Nephron (organoid): ENCODE measurements around the gene VSIG10L.

Source experiments
- H3K27ac Mint-ChIP-seq, 3 experiments: 2 replicates each; pipeline ENCODE4 v1.8.0; 2020; ENCODE audit warnings: mixed read lengths in 3 of 3, mild to moderate bottlenecking in 2 of 3, moderate library complexity in 1 of 3
- H3K27me3 Mint-ChIP-seq: 2 replicates; pipeline ENCODE4 v1.8.0; 2021; ENCODE audit warnings: low read depth, mild to moderate bottlenecking, moderate library complexity, mixed read lengths
- H3K36me3 Mint-ChIP-seq: 2 replicates; pipeline ENCODE4 v1.8.0; 2020; ENCODE audit warnings: low read depth, mixed read lengths
- H3K4me1 Mint-ChIP-seq: 2 replicates; pipeline ENCODE4 v1.8.0; 2020; ENCODE audit warnings: mixed read lengths
- H3K4me3 Mint-ChIP-seq, 3 experiments: 2 replicates each; pipeline ENCODE4 v1.8.0; 2020; ENCODE audit warnings: mild to moderate bottlenecking in 3 of 3, mixed read lengths in 3 of 3, moderate library complexity in 2 of 3
- H3K9me3 Mint-ChIP-seq: 2 replicates; pipeline ENCODE4 v1.8.0; 2020; ENCODE audit warnings: mixed read lengths
- TF ChIP-seq, protein P1 (sequence below), 3 experiments: fragments of 200-600 bp; sonication (generic); IDR thresholded peaks; one replicate each; pipeline ENCODE4 v1.5.0; 2021; ENCODE audit warnings: antibody characterized with exemption in 3 of 3; ENCODE audit not compliant: unreplicated experiment in 3 of 3

VSIG10L gene

DNA sequence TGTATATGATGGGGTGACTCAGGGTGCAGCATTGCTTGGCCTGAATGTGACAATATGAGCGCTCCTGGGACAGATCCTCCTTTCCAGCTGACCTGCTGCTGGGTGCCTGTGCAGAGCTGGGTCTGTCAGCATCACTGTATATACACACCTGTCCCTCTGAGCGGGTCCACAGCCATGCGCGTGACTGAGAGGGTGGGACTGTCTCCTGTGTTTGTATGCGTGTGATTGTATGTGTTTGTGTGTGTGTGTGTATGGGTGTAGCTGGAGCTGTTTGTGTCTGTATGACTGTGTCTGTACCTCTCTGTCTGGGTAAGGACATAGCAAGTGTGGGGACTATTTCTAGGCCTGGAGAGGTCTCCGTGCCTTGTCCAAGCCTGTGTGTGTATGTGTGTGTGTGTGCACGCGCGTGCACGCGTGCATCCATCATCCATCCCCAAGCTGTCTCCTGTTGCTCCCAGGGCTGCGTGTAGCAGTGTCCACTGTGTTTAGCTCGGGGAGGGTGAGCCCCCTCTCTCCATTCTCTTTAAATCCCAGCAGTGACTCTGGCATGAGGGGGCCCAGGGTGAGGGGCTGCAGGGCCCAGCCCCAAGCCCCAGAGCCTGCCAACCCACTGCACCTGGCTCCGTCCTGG, 22.2 kb downstream of the VSIG10L start:
- peaks cover 22% of the 10 kb centered on the region for H3K4me1 Mint-ChIP-seq
- peaks cover 17% of the 10 kb centered on the region for H3K27me3 Mint-ChIP-seq
- no peak overlapping the region for H3K4me3 Mint-ChIP-seq
- TF ChIP-seq, protein P1, sequence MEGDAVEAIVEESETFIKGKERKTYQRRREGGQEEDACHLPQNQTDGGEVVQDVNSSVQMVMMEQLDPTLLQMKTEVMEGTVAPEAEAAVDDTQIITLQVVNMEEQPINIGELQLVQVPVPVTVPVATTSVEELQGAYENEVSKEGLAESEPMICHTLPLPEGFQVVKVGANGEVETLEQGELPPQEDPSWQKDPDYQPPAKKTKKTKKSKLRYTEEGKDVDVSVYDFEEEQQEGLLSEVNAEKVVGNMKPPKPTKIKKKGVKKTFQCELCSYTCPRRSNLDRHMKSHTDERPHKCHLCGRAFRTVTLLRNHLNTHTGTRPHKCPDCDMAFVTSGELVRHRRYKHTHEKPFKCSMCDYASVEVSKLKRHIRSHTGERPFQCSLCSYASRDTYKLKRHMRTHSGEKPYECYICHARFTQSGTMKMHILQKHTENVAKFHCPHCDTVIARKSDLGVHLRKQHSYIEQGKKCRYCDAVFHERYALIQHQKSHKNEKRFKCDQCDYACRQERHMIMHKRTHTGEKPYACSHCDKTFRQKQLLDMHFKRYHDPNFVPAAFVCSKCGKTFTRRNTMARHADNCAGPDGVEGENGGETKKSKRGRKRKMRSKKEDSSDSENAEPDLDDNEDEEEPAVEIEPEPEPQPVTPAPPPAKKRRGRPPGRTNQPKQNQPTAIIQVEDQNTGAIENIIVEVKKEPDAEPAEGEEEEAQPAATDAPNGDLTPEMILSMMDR (IDR thresholded peaks at IDR 0.05; ENCODE audit: unreplicated experiment in 3 of 3), result no peak
- peaks cover 6% of the 10 kb centered on the region for H3K36me3 Mint-ChIP-seq
- H3K9me3 Mint-ChIP-seq, result peaks cover 7% of the 10 kb centered on the region
- peak overlapping the region in 2 of 3 experiments; percentile 9 to 77 for H3K27ac Mint-ChIP-seq

DNA sequence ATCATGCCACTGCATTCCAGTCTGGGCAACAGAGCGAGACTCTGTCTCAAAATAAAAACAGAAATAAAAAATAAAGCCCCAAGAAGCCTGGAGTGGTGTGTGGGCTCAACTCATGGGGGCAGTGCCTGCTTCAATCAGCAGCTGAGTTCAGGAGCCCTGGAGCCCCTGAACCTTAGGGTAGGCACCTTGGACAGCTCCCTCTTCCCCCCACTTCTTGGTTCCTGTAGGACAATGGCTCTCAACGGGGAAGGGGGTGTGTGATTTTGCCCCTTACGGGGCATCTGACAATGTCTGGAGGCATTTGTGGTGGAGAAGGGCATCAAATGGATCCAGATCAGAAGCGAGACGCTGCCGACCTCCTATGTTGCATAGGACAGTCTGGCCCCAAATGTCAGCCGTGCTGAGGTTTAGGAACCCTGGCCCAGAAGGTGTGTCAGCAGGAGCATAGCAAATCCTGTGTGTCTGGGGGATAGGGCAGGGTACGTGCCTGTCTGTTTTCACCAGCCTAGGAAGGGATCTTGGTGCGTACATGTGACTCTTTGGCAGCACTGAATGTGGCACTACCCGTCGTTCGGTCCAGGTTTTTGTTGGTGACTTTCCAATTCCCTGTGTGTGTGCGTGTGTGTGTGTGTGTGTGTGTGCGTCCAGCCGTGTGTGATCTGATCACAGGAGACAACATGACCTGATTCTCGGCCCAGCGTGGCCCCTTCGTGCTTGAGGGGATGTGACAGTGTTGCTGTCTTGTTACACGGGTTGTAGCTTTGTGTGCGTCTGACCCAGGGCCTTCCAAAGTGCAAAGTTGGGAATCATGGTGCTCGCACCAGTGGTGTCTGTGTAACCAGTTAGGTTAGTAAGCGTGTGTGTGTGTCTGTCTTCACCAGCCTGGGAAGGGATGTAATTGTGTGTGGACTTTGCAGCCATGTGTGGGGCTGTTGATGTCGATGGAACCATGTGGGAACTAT, 23.0 kb downstream of the VSIG10L start:
- TF ChIP-seq, protein P1 (IDR thresholded peaks at IDR 0.05; ENCODE audit: unreplicated experiment in 3 of 3), result no peak
- H3K27ac Mint-ChIP-seq, result peak overlapping the region; percentile 19 to 77 (median 23)
- peaks cover 22% of the 10 kb centered on the region for H3K4me1 Mint-ChIP-seq
- H3K36me3 Mint-ChIP-seq, result peaks cover 4% of the 10 kb centered on the region
- H3K9me3 Mint-ChIP-seq, result peaks cover 11% of the 10 kb centered on the region
- peaks cover 24% of the 10 kb centered on the region for H3K27me3 Mint-ChIP-seq
- no peak overlapping the region for H3K4me3 Mint-ChIP-seq

DNA sequence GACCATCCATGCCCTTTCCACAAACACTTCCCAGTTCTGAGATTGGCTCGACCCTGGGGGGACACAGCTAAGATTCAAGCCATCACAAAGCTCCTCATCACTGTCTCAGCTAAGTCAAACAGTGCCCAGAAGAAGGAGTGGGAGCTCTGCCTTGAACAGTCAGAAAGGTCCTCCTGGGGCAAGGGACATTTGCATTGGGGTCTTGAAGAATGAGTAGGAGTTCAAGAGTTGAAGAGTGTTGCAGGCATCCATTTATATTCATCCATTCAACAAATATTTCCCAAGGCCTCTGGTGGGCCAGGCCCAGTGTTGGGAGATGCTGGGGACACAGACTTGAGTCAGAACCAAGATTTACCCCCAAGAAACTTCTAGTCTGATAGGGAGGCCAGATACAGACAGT, 24.0 kb downstream of the VSIG10L start:
- H3K4me1 Mint-ChIP-seq, result peaks cover 28% of the 10 kb centered on the region
- H3K36me3 Mint-ChIP-seq, result peaks cover 4% of the 10 kb centered on the region
- peaks cover 11% of the 10 kb centered on the region for H3K9me3 Mint-ChIP-seq
- no peak overlapping the region for H3K4me3 Mint-ChIP-seq
- H3K27ac Mint-ChIP-seq, result no peak overlapping the region
- peaks cover 30% of the 10 kb centered on the region for H3K27me3 Mint-ChIP-seq
- TF ChIP-seq, protein P1 (IDR thresholded peaks at IDR 0.05; ENCODE audit: unreplicated experiment in 3 of 3), result no peak

DNA sequence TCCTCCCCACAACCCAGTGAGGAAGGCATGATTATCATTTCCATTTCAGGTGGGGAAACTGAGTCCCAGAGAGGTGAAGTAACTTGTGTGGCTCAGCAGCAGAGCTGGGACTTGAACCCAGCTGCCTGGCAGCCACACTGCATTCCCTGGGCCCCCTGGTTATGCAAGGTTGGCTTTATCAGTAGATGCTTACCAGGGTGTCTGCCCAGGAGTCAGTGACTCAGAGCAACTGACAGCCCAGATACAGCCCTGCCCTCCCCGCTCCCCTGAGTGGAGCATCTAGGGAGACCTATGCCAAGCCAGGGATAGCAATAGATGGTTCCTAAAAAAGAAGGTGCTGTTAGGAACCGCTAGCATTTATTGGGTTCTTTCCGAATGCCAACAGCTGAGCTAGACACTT, 24.6 kb downstream of the VSIG10L start:
- Mint-ChIP-seq H3K27ac (no peak overlapping the region), H3K27me3 (peaks cover 35% of the 10 kb centered on the region), H3K36me3 (peaks cover 4% of the 10 kb centered on the region), H3K4me1 (peaks cover 30% of the 10 kb centered on the region), H3K4me3 (no peak overlapping the region), H3K9me3 (peaks cover 11% of the 10 kb centered on the region)
- TF ChIP-seq, protein P1 (IDR thresholded peaks at IDR 0.05; ENCODE audit: unreplicated experiment in 3 of 3), result no peak

DNA sequence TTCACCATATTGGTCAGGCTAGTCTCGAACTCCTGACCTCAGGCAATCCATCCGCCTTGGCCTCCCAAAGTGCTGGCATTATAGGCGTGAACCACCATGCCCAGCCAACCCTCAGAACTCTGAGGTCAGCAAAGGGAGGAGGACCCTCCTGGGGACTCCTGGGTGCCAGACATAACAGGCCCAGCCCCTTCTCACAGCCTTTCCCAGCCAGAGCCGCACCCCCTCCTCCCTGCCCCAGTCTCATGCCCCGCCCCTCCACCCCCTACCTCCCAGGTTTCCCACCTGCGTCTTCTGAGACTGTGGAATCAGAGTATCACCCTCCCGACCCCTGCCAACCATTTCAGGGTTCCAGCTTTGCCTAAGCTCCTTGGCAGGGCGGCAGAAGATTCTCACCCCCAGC, 25.3 kb downstream of the VSIG10L start:
- H3K4me3 Mint-ChIP-seq, result no peak overlapping the region
- H3K36me3 Mint-ChIP-seq, result peaks cover 4% of the 10 kb centered on the region
- H3K27ac Mint-ChIP-seq, result no peak overlapping the region
- H3K9me3 Mint-ChIP-seq, result peaks cover 11% of the 10 kb centered on the region
- H3K27me3 Mint-ChIP-seq, result peaks cover 38% of the 10 kb centered on the region
- TF ChIP-seq, protein P1 (IDR thresholded peaks at IDR 0.05; ENCODE audit: unreplicated experiment in 3 of 3), result no peak
- H3K4me1 Mint-ChIP-seq, result peaks cover 33% of the 10 kb centered on the region
